Measurements from ENCODE around the gene XPO6. TPM values are rescaled to one million over a fixed set of nuclear protein-coding genes. Genes with fewer than 3 reads are reported as not detected.

The XPO6 gene
- total RNA-seq, 4 donors from 2014 or later = 72.9 to 251 (median 86.4) TPM

GRCh38 chr16:28217326-28217725 lies 5.6 kb upstream of the XPO6 start:
- Histone ChIP-seq H3K4me1 (no peaks in the 10 kb centered on the region), H3K27ac (no peak overlapping the region), H3K36me3 (no peaks in the 10 kb centered on the region), H3K9me3 (no peaks in the 10 kb centered on the region), H3K4me3 (no peak overlapping the region), H3K27me3 (no peaks in the 10 kb centered on the region)
- DNase-seq = no peak
- intact Hi-C loops (cut with DNase I; ENCODE audit: low total_unique reads) = no loop called here
- TF ChIP-seq CTCF (IDR thresholded peaks at IDR 0.05) (no peak), POLR2A (IDR thresholded peaks at IDR 0.05) (no peak)

GRCh38 chr16:28213396-28213795 lies 1.6 kb upstream of the XPO6 start:
- Histone ChIP-seq H3K4me1 (peaks cover 0 to 5% of the 10 kb centered on the region in 2 donors), H3K27ac (no peak overlapping the region), H3K27me3 (no peaks in the 10 kb centered on the region), H3K4me3 (no peak overlapping the region), H3K9me3 (no peaks in the 10 kb centered on the region), H3K36me3 (no peaks in the 10 kb centered on the region)
- TF ChIP-seq CTCF (IDR thresholded peaks at IDR 0.05) (no peak), POLR2A (IDR thresholded peaks at IDR 0.05) (no peak)
- no peak for DNase-seq
- intact Hi-C loops (cut with DNase I; ENCODE audit: low total_unique reads) = no loop called here

GRCh38 chr16:28212532-28212873 lies 738 bp upstream of the XPO6 start:
- no peaks in the 10 kb centered on the region for H3K9me3 ChIP-seq
- H3K27ac ChIP-seq = peak overlapping the region in 1 of 2 donors; percentile 81
- H3K4me1 ChIP-seq = peaks cover 0 to 5% of the 10 kb centered on the region in 2 donors
- H3K4me3 ChIP-seq = peak overlapping the region; percentile 33 to 66
- TF ChIP-seq POLR2A (IDR thresholded peaks at IDR 0.05) = no peak
- TF ChIP-seq CTCF (IDR thresholded peaks at IDR 0.05) = no peak
- no peaks in the 10 kb centered on the region for H3K27me3 ChIP-seq
- no peak for DNase-seq
- H3K36me3 ChIP-seq = no peaks in the 10 kb centered on the region
- intact Hi-C loops (cut with DNase I; ENCODE audit: low total_unique reads) = no loop called here

- H3K27ac ChIP-seq = peak overlapping the region; percentile 81 to 85
- peak; percentile 42 to 57 for DNase-seq
Measured at GRCh38 chr16:28210979-28211588, 681 bp downstream of the XPO6 start.

GRCh38 chr16:28210264-28210663 lies 1.5 kb downstream of the XPO6 start:
- H3K27ac ChIP-seq = peak overlapping the region in 1 of 2 donors; percentile 81
- H3K4me3 ChIP-seq = no peak overlapping the region
- no peaks in the 10 kb centered on the region for H3K9me3 ChIP-seq
- H3K27me3 ChIP-seq = no peaks in the 10 kb centered on the region
- H3K36me3 ChIP-seq = no peaks in the 10 kb centered on the region
- TF ChIP-seq POLR2A (IDR thresholded peaks at IDR 0.05) (no peak), CTCF (IDR thresholded peaks at IDR 0.05) (no peak)
- H3K4me1 ChIP-seq = peaks cover 0 to 5% of the 10 kb centered on the region in 2 donors
- intact Hi-C loops (cut with DNase I; ENCODE audit: low total_unique reads) = no loop called here
- DNase-seq = no peak

More at GRCh38 chr16:28210979-28211588, 681 bp downstream of the XPO6 start:
- no peak for TF ChIP-seq POLR2A (IDR thresholded peaks at IDR 0.05)
- no peak for TF ChIP-seq CTCF (IDR thresholded peaks at IDR 0.05)
- H3K4me1 ChIP-seq = peaks cover 0 to 5% of the 10 kb centered on the region in 2 donors
- H3K9me3 ChIP-seq = no peaks in the 10 kb centered on the region
- H3K36me3 ChIP-seq = no peaks in the 10 kb centered on the region
- intact Hi-C loops (cut with DNase I; ENCODE audit: low total_unique reads) = no loop called here
- no peaks in the 10 kb centered on the region for H3K27me3 ChIP-seq
- H3K4me3 ChIP-seq = peak overlapping the region; percentile 58 to 66
